Measurements from ENCODE around the gene SPAG4.

SPAG4 gene

DNA sequence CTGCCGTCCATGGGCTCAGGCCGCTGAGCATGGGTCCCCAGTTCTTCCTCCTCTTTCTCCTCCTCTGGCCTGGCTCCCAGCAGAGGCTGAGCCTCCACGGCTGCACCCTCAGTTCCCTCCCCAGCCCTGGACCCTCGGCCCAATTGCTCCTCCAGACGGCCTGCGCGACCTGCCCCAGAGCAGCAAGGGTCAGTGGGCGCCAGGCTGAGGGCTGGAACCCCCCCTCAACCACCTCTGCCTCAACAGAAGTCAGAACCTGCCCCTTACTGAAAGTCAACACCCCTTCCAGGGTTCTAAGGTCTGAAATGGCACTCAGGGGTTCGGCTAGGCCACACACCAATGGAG lies 15.9 kb upstream of the SPAG4 start:
- no peak for DNase-seq (ENCODE audit: low read depth in 2 of 2)

DNA sequence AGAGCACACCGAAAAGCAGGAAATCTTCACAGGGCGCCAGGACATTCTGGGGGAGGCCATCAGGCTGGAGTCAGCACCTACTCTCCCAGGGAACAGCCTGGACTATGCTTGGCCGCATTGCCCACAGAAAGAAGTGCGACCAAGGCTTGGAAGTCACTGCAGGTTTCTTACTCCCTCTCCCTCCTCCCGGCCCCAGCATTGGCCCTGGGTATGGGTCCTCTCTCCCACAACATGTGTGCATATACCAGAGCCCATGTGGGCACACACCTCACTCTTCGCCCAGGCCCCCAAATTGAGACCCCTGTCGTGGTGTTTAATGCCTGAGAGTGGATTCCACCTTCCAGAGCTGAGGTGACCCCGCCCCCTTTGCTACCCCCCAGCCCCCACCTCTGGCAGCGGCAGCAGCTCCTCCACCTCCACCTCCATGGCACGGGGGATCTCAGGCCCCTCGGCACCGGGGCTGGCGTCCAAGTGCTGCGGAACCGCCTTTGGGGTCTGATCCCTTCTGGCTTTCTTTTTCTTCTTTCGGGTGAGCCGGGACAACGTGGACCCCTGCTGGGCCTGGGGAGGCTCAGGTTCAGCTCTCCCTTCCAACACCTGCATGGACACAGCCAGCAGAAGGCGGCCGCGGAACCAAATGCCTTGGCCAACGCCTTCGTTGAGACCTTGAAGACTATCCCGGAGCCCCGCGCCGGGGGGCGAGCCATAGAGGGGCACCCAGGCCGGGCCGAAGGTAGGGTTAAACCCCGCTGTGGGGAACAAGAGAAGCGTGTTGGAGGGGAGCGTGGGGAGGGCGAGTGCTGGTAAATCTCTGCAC lies 15.2 kb upstream of the SPAG4 start:
- DNase-seq (ENCODE audit: low read depth in 2 of 2), result no peak

DNA sequence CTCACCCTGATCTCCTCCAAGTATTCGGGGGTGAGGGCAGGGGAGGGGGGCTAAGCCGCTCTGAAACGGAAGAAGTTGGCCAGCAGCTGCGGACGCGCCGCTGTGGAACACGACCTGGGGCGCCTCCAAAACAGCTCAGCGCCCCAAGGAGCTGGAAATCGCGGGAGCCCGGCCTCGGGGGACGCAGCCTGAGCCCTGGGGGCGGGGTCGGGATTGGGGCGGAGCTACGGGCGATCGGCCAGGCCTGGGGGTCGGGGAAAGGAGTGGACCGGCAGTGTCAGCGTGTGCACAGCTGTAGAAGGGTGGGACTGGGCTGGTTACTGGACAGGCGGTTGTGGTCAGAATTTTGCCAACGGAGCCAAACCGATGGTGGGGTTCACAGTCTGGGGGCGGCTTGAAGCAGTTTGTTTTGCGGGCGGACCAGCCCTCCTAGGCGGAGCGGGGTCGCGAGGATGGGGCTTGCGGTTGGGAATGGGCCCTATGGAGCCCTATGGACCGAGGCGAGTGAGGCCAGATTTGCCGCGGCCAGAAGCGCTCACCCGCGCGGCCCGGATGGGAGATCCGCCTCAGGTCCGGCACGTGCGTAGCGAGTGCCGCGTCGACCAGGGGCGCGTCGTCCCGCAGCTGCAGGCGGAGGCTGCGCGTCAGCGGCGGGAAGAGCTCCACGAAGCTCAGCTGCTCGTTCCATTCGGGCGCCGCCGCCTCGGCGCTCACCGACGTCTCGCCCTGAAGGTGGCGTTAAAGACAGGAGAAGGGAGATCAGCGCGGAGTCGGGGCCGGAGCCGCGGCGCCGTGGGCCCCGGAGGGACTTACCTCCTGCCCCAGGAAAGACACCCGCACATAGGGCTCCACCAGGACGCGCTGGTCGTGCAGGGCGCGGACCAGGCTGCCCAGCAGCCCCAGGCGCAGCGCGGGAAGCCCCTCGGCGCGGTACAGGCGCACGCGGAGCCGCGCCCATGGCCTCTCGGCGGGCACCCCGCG lies 14.3 kb upstream of the SPAG4 start:
- DNase-seq (ENCODE audit: low read depth in 2 of 2), result peak; percentile 45 to 58

DNA sequence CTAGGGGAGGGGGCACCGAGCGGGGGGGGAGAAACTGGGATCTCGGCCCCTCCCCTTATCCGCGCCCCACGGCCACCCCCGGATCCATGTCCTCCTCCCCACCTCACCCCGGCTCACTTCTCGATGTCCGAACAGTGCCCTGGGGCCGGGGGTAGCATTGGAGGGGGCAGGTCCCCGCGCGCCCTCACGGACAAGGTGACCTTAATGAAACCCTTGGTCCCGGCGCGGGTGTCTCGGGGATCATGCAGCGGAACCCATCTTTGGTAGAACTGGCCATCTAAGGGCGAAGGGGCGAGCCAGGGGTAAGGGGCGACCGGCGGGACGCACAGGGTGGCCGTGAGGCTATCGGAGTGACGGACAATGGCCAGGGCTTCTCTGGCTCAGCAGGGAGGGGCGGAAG lies 13.6 kb upstream of the SPAG4 start:
- no peak for DNase-seq (ENCODE audit: low read depth in 2 of 2)

DNA sequence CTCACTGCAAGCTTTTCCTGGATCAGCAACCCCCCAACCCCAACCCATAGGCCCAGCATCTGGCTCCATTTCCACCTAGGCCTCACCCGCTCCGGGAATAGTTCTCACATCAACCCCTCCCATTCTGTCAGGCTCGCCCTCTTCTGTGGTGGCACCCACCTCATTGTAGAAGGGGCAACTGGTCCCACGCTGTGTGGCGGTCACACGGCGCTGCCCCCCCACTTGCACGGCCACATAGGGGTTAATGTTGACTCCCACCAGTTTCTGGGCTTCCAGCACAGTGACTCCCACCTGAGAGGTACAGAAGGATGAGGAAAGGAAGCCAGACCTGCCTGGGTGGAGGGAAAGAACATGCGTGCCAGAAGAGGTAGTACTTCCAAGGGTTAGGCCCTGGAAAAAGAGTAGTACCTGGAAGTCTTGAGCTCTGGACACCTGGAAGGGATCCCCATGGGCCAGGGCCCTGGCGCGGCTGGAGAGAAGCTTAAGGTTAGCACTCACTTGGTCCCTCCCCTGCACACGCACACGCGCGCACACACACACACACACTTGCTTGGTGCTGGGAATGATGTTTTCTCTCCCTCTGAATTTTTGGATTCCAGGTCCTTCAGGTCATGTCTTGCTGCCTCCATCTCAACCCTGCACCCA lies 12.7 kb upstream of the SPAG4 start:
- no peak for DNase-seq (ENCODE audit: low read depth in 2 of 2)

DNA sequence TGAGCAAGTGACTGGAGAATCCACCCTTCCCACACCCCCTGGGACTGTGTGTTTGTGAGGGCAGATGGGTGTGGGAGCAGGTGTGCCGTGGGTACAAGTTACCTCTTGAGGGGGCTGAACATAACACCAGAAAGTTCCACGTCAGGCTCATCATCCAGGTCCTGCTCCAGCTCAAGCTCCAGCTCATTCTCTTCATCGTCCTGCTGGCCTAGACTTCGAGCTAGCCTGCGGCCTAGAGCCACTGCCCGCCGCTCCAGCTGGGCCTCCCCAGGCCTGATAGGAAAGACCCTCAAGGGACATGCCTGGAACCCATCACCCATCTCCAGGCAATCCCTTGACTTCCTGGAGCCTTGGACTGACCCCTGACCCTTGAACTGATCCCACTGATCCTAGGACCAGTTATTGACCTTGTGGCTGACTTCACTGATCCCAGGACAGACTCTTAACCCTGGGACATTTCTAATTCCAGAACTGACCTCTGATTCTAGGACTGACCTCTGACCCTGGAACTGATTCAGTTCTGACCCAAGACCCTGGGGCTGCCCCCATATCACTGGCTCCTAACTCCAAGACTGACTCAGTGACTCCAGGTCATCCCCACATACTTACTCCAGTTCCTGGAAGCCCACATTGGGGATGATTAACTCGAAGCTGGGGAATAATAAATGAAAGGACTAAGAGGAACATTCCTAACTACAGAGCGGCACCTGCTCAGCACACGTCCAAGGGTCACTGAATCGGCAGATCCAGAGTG lies 11.8 kb upstream of the SPAG4 start:
- DNase-seq (ENCODE audit: low read depth in 2 of 2), result no peak

DNA sequence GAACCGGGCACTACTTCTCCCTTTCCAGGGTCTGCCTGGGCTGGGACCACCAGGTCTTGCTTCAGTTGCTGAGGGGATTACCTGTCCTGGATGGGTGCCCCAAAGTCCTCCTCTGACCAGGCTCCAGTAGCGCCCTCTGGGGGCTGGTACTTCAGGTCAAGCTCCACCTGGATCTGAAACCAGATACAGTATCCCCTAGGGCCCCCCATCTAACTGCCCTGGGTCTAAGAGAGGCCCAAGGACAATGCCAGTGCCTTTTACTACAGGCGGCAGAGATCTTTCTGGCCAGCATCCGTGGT lies 11.2 kb upstream of the SPAG4 start:
- DNase-seq (ENCODE audit: low read depth in 2 of 2), result no peak

DNA sequence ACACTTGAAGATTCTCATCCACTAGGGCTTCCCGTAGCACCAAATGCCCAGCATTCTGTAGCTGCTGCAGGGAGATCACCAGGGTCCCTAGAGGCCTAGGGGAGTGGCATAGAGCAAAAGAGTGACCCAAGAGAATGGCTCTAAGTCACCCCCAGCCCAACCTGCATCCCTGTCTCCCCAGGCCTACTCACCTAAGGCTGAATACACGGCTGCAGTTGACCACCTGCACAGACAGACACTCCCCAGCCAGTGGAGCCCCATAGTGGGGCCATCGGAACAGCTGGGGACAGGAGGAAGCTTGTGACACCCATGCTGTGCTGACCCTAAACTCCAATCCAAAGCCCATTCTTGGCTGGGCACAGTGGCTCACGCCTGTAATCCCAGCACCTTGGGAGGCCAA lies 9.5 kb upstream of the SPAG4 start:
- DNase-seq (ENCODE audit: low read depth in 2 of 2), result no peak

DNA sequence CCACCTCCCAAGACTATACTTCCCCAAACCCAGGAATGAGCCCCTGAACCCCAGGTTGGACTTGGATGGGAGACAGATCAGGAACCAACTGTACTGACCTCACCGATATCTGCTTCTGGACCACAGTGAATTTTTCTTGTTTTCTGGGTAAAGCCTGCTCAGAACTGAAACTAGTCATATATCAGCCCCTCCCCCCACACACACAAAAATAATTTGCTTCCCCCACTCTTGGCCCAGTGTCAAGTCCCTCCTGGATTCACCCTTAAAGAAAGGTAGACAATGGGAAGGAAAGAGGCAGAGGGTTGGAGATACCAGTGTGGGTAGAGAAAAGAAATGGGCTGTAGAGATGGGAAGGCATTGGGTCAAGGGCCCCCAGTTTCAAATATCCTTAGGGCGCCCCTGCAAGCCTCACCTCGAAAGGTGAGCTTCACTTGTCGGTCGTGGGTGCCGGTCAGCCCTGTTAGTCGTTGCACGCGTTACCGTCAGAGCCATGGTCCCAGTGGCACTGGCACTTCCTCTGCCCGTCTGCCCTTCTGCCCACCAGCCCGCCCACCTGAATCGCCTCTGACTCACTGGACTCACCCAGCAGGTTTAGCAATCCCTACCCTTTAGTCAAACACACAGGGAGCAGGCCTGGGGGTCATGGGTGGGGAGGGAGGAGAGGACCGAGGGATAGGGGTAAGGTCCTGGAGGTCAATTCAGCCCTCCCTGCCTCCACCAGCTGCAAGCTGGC lies 8.5 kb upstream of the SPAG4 start:
- no peak for DNase-seq (ENCODE audit: low read depth in 2 of 2)

DNA sequence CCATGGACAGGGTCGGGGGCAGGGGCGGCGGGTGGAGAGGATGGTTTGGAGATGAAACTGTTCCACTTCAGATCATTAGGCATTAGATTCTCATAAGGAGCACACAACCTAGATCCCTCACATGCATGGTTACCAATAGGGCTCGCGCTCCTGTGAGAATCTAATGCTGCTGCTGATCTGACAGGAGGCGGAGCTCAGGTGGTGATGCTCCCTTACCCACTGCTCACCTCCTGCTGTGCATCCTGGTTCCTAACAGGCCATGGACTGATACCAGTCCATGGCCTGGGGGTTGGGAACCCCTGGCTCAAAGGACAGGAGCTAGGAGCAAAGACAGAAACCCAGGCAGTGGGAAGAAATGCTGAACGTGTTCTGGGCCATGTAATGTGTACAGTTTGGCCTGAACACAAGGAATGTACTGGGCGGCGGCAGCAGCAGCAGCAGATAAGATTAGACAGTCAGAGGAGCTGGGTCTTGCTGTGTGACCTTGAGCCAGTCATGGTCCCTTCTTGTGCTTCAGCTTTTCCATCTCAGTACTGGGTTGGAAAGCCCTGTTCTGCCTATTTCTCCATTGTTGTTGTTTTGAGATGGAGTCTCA lies 4.7 kb upstream of the SPAG4 start:
- no peak for DNase-seq (ENCODE audit: low read depth in 2 of 2)

DNA sequence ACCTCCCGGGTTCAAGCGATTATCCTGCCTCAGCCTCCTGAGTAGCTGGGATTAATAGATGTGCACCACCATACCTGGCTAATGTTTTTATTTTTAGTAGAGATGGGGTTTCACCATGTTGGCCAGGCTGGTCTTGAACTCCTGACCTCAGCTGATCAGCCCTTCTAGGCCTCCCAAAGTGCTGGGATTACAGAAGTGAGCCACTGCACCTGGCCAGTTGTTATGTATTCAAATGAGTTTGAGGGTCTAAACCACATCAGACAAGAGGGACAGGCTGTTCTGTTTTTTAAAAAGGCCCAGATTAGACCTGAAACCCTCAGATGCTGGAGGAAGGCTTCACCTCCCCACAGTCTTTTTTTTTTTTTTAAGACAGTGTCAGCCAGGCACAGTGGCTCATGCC lies 4.1 kb upstream of the SPAG4 start:
- DNase-seq (ENCODE audit: low read depth in 2 of 2), result no peak

DNA sequence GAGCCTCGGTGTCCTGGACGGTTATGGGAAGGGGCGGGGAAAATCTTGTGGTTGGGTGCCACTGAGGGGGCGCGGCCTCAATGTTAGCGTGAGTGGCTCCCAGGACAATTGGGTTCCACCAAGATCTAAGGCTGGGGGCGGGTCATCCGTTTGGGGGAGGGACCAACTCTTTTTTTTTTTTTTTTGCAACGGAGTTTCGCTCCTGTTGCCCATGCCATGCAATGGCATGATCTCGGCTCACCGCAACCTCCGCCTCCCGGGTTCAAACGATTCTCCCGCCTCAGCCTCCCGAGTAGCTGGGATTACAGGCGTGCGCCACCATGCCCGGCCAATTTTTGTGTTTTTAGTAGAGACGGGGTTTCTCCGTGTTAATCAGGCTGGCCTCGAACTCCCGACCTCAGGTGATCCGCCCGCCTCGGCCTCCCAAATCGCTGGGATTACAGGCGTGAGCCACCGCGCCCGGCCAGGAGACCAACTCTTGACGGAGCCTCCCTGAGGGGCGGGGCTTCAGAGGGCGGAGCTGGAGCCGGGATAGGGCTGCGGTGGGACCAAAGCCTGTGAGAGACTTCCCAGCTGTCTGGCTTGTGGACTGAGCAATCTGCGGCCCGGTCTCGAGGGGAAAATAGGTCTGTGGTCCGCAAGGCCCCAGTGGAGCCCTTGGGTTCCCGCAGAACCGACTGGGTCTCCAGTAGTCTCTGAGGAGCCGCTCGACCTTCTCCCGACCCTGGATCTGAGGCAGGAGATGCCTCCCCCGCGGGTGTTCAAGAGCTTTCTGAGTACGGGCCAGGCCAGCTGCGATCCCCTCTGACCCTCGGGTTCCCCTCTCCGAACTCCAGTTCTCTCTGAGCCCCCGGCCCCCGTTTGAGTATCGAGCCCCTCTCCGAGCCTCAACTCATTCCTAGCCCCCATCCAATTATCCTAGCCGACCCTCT lies 1.1 kb downstream of the SPAG4 start:
- no peak for DNase-seq (ENCODE audit: low read depth in 2 of 2)

DNA sequence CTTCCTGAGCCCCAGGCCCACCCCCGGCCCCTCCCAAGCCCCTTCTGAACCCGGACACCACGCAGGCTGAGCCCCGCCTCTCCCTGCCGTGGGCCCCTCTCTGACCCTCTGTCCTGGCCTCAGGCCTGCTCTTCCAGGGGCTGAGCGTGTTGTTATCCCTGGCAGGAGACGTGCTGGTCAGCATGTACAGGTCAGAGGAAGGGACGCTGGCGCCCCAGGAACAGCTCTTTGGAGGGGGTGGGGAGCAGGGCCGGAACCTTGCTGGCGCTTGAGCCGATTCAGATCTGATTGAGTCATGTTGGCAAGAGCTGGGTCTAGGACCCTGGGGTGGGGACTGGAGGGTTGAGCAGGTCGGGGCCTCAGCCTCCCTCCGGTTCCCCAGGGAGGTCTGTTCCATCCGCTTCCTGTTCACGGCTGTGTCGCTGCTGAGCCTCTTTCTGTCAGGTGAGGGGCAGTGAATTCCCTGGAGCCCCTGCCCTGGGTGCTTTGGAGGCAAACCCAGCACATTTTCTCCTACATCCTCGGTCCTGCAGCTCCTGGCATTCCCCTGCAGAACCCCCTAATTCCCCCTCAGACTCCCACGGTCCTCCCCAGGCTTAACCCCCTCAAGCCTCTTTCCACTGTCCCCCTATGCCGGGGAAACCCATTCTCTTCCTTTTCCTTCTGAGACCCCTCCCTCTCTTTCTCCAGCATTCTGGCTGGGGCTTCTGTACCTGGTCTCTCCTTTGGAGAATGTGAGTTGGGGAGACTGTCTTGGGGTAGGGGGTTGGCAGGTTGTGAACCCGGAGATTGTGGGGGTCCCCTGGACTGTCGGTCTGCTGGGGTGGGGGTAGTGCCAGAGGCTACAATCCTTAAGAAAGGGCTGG lies 2.0 kb downstream of the SPAG4 start:
- DNase-seq (ENCODE audit: low read depth in 2 of 2), result no peak

DNA sequence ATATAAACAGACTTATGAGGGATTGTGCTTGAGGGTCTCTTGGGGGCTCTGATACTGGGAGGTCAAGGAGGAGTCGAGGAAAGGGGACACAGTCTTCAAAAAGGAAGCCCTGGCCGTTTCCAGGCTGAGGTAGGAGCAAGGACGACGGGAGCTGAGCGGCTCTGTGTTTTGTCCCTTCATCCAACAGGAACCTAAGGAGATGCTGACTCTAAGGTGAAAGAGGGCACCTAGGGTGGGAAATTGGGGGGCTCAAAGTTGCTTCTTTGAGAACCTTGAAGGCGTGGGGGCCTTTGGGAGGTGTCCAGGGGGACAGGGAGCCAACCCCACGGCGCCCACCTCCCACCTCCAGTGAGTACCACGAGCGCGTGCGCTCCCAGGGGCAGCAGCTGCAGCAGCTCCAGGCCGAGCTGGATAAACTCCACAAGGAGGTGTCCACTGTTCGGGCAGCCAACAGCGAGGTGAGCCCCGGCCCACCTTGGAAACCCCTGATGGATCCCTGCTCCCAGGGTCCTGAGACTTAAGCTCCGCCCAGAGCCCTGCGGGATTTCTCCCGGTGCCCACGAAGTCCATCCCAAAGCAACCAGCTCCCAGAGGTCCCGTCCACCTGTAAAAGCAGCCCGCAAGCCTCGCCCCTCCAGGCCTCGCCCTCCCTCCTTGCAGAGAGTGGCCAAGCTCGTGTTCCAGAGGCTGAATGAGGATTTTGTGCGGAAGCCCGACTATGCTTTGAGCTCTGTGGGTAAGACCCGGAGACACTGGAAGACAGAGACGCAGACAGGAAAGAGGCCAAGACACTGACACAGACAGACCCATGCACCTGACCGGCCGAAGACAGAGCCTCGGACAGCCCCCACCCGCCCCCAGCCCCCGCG lies 2.9 kb downstream of the SPAG4 start:
- no peak for DNase-seq (ENCODE audit: low read depth in 2 of 2)

DNA sequence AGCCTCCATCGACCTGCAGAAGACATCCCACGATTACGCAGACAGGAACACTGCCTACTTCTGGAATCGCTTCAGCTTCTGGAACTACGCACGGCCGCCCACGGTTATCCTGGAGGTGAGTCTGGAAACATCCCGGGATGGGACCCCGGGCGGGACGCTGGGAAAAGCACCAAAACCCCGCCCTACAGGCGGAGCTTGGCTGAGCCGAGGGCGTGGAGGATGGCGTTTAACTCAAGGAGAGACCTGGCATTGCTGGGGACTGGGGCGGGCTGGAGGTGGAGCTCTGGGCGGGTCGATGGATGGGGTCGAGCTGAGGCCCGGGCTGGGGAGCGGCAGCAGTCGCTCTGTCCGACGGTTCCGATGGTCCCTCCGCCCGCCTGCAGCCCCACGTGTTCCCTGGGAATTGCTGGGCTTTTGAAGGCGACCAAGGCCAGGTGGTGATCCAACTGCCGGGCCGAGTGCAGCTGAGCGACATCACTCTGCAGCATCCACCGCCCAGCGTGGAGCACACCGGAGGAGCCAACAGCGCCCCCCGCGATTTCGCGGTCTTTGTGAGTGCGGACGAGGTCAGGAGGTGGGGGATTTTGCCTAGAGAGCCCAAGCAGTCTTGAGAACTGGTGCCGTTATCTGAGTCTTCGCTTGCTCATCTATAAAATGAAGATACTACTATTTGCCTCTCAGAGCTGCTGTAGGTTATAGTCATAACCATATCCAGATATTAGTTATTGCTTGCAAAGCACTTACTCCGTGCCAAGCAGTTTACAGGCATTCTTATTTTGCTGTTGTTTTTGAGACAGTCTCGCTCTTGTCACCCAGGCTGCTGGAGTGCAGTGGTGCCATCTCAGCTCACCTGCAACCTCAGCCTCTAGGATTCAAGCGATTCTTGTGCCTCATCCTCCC lies 3.8 kb downstream of the SPAG4 start:
- DNase-seq (ENCODE audit: low read depth in 2 of 2), result peak; percentile 49 to 59

DNA sequence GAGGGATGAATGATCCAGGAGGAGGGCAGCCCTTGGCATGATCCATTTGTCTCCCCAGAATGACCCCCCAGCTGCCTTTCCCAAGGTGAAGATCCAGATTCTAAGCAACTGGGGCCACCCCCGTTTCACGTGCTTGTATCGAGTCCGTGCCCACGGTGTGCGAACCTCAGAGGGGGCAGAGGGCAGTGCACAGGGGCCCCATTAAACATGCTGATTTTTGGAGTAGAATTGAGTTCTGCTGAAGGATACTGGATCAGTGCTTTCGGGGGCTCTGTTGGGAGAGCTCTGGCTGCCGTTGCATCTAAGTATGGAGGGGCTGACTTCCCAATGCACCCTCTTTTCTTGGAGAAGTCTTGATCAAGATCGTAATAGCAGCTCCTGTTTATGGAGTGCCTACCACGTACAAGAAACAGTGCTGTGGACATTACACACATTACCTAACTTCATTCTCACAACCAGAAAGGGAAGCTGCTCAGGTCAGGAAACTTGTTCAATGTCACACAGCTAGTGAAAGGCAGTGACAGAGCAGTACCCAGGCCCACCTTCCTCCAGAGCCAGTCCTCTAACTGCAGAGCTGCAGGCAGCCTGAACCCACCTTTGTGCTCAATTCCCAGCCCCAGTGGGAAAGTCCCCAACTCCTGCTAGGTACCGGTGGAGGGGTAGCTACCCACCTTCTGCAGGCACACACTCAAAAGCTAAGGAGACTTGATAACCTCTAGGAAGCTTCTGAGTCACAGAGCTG lies 5.4 kb downstream of the SPAG4 start:
- DNase-seq (ENCODE audit: low read depth in 2 of 2), result no peak

Measured in stimulated activated CD8-positive, alpha-beta memory T cell treated with anti-CD3 and anti-CD28 coated beads, Interleukin-7, amount 100 ng/mL, for 1 hour (primary cell).